Fibroblast of upper back skin (primary cell): Measurements from ENCODE around the gene PTX4.
"Not testable (repeated sequence)": the region's sequence is repeated elsewhere in the genome, so short reads cannot be mapped to it uniquely, and the experiment has no call there.

Experiments used
- DNase-seq: peaks from one replicate; pipeline ENCODE4 v3.0.0-alpha.2; 2013

Gene PTX4

DNA sequence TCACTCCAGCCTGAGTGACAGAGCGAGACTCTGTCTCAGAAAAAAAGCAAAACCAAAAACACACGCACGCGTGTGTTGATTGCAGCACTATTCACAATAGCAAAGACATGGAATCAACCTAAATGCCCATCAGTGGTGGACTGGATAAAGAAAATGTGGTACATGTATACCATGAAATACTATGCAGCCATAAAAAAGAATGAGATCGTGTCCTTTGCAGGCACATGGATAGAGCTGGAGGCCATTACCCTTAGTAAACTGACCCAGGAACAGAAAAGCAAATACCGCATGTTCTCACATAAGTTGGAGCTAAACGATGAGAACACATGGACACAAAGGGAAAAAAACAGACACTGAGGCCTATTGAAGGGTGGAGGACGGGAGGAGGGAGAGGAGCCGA, 9.8 kb downstream of the PTX4 start:
- not testable (repeated sequence) for DNase-seq

DNA sequence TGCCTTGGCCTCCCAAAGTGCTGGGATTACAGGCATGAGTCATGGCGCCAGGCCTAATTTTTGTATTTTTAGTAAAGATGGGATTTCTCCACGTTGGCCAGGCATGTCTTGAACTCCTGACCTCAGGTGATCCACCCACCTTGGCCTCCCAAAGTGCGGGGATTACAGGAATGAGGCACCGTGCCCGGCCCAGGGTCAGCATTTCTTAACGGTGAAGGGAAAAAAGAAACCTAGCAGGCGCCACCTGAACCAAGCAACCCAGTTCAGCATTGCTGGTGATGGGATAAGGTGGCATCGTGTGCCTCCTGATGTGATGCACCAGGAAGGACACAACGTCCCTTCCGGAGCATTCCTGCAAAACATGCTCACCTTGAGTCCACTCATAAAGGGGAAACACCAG, 11.7 kb downstream of the PTX4 start:
- no peak for DNase-seq

DNA sequence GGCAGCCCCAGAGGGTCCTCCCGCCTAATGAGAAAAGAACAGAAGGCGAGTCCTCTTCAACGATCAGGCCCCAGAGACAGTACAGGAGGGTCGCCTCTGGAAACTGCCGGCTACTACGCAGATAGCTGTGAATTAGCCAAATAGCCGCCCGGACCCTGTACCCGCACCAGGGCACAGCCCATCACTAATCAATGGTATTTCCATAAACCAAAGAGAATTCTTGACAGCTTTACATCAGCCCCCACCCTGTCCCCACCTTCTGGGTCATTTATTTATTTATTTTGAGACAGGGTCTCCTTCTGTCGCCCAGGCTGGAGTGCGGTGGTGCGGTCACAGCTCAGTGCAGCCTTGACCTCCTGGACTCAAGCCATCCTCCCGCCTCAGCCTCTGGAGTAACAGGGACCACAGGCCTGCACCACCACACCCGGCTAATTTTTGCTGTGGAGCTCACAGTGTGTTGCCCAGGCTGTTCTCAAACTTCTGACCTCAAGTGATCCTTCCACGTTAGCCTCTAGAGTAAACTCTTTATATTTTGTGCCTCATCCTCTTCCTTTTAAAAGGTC, 13.1 kb downstream of the PTX4 start:
- DNase-seq = no peak

DNA sequence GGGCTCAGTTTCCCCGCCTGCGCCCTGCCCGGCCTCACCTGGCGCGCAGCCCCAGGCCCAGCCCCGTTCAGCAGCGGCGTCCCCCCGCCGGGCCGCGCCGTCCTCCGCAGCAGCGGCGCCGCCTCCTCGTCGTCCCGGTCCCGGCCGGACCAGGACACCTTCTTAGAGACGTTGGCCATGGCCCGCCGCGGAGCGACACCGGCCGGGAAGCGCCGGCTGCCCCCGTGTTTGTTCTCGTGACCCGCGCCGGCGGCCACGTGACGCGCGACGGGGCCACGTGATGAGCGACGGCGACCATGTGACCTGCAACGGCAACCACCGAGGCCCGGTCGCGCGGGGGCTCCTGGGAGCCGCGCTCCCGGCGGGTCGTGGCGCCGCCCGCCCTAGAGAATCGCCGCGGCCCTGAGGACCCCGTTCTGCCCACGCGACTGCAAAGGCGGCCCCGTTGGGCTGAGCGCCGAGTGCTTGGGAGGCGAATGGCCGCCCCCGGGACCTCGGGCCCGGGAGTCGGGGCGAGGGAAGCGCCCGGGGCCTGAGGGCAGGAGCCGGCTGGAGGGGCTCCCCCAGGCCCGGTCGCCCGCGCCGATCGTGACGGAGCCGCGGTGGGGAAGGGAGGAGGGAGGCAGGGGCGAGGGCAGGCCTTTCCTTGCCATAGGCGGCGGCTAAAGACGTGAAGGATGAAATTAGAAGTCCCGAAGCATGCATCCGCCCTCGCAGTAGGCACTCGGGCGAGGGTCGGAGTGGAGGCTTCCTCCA, 13.8 kb downstream of the PTX4 start, which contains the start of gene CLCN7:
TSS of gene CLCN7 (minus strand) at position 233 of the 756 bp plus-strand sequence. CDS start at position 179, 54 bp downstream.
- DNase-seq = peak; percentile 78

DNA sequence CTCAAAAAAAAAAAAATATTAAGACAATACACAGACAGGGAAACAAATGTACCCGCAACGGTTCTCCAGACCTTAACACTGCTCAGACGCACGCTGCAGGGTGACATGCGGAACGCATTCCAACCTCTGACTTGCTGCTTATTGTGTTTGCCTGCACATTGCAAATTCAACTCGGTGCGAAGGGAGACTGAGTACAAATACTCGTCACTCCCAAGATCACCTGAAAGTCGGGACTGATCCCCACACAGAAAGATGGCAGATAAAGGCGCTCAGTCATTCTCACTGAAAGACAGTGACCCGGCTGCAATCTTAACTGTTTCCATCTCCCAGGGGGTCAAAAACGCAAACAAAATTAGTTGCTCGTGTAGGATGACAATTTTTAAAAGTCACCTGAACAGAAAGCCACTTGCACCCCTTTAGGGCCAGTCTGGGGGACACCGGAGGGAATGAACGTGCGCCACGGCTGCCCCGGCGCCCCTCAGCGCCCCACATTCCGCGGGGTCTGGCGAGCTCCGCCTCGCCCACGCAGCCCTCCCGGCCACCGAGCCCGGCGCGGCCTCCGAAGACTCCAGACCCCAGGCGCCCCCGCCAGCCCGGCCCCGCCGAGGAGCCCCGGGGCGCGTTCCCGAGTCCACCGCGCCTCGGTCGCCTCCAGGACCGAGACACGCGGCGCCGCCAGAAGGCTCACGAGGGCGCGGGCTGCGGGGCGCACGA, 14.5 kb downstream of the PTX4 start:
- no peak for DNase-seq

DNA sequence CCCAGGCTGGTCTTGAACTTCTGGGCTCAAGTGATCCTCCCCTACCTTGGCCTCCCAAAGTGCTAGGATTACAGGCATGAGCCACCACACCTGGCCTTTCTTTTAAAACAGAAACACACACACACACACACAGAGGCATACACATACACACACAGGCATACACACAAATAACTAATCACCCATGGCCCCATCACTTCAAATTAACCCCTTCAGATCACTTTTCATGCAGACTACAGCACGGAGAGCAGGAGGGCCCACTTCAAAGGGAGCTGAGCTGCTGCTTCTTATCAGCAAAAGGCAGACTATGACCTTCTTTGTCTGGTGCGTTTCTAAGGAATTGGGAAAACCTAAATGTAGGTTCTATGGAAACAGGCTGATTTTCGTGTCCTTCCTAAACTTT, 15.8 kb downstream of the PTX4 start:
- DNase-seq = no peak

DNA sequence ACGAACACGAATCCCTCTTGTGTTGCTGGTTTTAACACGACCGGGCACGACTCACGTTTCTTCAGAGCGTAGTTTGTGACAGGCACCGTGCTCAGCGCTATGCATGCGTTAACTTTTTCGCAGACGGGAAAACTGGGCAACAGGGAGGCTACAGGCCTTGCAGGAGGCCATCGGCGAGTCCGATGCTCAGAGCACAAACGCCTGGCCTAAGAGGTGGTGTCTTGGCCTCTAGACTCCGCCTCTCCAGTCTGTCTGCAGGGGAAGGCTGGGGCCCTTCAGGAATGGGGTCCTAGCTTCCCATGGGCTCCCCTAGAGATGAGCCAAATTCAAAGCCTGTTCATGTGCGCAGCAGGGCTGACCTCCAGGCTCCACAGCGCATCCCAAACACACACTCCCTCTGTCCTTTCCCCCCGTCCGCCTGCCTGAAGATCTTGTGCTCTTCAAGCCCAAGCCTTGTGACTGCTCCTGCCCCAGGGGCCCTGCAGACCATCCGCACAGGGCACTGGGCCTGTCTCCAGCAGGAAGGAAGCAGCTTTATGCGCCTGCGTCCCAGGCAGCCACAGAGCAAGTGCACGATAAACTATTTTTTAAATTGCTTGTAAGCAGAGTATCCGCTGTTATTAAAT, 17.1 kb downstream of the PTX4 start:
- no peak for DNase-seq

DNA sequence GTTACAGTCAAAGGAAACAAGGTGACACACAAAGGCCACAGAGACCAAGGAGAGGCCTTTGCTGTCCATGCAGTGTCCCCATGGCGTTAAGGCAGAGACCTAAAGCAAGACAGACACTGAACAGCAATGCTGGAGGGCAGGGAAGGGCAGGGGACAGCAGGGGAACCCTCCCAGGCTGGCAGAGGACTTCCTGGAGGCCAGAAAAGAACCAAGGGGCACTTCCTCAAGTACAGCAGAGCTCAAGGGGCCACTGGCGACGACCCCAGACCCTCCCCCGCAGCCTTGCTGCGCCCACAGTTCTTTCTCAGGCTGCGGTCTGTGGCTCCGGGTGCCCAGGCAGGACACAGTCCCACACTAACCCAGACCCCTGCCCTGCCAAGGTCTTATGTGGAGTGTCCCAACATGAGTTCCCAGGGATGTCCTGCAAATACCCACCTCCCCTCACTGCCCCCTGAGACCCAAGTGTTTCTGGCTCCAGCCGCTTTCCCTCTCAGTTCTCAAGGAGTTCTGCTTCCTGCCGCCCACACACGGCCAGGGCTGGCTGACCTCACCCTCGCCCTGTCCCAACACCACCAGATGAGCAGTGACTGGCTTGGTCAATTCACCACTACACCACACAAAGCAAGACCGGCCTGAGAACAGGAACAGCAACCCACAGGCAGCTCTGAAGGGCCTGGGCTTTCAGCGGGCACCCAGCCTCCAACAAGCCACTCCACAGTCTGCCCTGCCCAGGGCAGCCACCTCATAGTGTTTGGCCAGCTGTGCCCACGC, 18.1 kb downstream of the PTX4 start:
- no peak for DNase-seq

DNA sequence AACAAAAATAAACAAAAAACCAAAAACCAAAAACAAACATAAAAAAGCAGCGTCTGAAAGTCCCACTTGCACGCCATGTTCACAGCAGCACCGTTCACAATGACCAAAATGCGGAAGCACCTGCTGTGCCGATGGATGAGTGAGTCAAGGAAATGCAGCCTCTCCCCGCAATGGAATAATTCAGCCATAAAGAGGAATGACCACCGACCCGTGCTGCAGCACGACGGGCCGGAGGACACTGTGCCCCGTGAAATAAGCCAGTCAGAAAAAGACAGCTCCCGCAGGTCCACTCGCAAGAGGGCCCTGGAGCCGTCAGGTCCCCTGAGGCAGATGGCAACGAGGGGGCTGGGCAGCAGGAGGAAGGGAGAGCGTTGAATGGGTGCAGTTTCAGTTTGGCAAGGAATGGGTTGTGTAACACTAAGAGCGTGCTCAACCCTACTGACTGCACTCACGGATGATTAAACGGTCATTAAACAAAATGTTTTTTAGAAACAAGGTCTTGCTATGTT, 19.0 kb downstream of the PTX4 start:
- no peak for DNase-seq

DNA sequence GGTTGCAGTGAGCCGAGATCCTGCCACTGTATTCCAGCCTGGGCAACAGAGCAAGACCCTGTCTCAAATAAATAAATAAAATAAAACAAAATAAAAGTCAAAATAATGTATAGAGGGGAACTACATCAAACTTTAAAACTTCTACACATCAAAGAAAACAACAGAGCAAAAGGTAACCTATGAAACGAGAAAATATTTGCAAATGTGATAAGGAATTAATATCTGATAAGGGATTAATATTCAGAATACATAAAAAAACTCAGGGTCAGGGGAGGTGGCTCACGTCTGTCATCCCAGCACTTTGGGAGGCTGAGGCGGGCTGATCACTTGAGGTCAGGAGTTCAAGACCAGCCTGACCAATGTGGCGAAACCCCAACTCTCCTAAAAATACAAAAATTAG, 19.6 kb downstream of the PTX4 start:
- not testable (repeated sequence) for DNase-seq

DNA sequence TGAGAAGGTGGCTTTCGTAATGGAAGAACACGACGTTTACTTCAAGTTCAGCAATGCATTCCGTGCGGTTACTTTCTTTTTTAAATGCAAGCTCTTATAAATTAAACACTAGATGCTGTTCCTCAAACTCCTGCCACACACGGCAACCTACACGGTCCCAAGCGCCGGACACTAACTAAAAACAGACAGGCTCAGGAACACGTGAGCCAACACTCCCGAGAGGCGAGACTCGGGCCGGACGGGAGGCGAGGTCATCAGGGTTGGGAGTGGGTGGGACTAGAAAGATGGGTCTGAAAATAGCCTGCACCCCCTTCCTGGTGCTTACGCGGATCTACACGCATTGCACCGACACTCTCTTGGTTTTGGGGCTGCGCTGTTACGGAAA, 20.3 kb downstream of the PTX4 start:
- DNase-seq = no peak

DNA sequence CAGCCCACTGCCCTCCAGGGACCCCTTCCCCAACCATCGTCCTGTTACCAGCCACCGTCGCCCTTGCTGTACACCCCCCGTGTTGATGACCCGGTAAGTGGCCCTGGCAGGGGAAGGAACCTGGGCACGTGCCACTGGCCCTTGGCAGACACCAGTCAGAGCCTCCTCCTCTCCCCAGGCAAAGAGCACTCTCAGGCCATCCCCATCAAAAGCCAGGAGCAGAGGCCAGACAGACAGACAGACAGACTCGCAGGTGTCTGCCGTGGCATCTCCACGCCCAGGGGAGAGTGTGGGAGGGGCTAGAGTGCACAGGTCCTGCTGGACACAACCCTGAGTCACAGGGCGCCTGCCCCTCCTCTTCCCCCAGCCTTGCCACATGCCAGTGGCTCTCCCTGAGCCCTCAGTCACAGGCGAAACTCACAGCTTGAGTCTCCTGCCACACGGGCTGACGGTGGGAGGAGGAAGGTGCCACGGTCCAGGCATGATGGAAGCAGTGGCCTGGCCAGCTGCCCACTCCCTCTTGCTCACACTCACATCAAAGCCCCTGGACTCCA, 21.7 kb downstream of the PTX4 start:
- DNase-seq = no peak

DNA sequence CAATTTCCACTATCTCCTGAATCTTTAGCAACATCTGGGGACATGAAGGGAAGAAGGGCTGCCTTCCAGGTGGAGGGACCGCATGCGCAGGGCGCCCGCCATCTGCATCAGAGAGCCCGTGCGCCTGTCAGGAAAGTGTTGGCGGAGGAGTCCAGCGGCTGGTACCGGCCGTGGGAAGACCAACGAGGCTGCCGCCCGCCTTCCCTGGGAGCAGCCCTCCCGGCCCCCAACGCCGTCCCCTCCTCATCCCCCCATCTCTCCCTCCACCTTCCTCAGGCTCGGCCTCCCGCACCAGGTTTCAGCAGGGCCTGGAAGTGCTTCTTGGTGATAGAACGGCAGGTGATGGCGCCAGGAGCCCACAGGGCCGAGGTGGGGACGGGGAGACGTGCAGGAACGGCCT, 22.7 kb downstream of the PTX4 start:
- DNase-seq = no peak

DNA sequence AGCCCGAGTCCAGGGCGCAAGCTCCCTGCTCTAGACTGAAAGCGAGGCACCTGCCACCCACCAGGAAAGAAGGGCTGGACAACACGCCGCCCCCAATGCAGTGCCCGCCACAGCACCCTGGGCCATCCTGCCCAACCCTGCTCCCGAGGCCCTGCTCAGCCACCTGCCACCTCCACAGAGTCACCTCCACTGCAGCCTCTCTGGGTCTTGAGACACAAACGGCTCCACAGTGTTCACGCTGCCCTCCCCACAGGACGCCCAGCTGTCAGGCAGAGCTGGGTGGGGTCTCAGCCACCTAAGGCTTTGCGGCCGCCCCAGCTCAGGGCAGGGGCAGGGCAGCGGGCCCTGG, 23.2 kb downstream of the PTX4 start:
- DNase-seq = no peak

DNA sequence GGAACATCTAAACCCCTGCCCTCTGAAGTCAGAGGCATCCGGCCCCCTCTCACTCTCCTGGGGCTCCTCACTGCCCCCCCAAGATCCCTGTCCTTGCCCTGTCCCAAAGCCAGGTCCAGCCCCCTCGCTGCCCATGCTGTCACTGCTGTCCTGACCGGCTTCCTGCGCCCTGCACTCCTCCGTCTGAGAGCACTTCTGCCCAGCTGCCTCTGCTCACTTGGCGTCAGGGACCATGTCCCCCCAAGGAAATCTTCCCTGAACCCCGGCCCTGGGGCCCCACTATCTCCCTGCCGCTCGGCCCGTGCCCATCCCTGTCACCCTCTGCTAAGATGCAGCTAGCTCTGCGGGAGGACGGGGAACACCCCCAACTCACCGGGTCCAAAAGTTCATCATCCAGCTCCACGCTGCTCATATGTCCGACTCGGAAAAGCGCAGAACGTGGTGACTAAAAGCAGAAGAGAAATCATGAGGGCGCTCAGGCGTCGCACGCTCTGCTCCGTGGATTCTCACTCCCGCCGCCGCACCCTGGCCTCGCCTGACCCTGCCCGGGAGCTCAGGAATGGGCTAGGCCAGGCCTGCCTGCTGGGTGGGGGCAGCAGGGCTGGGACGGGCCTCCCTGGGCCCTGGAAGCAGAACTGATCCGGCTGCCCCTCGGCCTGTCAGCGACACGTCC, 23.7 kb downstream of the PTX4 start:
- DNase-seq = no peak

DNA sequence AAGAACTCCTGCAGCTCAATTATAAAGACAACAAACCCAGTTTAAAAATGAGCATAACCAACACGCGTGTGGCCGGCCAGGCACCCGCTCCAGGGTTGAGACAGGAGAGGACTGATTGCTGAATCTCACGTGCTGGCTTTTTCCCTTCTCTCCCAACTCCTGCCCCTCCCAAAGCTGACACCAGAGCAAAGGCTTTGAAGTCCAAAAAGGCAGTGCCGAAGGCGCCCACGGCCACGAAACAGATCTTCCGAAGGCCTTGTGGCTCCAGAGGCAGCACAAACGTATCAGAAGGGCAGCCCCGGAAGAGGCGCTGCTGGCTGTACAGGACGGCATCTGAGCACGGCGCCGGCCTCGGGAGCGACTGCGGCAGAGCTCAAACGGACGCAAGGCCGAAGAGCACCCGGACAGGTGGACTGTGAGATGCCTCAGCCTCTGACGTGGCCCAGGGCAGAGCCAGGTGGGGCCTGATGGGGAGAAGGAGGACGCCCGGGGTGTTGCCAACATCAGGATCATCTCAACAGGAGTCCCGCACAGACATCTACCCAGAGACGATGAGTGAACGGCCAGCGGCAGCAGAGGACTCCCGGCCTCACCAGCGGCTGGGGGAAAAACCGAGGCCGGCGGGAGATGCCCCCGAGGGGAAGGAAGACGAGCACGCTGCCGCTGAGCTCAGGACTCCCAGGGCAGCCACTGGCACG, 24.4 kb downstream of the PTX4 start:
- DNase-seq = no peak

DNA sequence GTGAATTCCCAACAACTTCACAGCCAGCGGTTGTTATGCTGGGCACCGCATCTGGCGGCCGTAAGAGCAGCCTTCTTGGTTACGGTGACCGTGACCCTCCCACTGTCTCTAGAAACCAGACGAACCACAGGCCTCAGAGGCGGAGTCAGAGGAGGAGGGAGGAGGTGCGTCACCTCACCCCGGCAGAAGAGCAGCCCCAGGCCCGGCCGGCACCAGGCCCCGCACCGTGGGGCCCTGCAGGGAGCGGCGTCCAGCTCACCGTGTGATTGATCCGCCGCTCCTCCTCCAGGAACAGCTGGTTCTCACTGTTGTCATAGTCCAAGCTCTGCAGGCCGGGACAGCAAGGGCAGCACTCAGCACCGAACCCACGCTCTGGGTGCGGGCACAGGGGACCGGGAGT, 27.6 kb downstream of the PTX4 start:
- DNase-seq = no peak

DNA sequence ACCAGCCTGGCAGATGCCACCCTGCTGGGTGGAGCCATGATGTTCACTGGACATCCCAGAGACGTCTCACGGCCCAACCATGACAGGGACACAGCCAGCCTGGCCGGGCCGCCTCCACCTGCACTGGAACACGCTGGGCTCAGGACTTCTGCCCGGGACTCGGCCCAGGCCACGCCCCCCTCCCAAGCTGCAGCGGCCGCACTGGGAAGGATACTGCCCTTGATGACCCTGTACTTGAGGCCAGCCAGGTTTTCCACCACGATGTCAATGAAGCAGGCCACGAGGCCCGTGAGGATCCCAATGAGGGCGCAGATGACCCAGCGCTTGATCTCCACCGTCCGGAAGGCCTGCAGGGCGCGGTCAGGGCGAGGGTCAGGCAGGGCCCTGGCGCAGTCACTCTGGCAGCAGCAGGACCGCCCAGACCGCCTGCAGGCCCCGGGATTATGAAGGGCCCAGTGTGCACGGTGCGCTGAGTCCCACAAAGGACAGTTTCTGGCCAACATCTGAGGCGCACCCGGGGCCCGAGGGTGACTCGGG, 28.1 kb downstream of the PTX4 start:
- no peak for DNase-seq

DNA sequence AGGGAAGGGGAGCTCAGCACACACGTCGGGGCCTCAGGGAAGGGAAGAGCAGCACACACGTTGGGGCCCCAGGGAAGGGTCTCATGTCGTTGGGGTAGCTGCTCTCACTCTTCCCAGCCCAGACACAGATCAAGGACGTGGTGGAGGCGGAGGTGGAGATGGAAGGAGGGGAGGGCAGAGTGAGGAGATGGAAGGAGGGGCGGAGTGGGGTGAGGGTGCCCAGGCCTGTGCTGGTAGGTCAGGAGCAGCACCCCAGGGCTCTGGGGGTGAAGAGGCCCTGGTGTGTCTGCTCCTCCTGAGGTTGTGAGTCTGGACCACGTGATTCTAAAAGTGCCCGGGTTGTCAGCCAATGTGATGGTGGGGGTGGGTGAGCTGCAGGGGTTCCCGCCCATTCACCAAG, 28.8 kb downstream of the PTX4 start:
- no peak for DNase-seq

DNA sequence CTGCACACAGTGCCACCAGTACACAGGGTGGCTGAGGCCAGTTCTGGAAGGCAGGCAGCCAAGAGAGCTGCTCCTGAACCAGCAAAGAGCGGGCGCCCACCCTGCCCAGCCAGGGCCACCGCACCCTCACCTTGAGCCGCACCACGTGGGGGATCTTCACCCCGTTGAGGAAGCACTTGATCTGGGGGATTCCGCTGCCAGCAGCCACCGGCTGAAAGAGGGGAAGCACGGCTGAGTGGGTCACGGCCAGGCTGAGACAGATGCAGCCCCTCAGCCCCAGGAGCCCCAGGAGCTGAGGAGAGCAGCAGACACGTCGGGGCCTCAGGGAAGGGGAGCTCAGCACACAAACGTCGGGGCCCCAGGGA, 29.8 kb downstream of the PTX4 start:
- no peak for DNase-seq

DNA sequence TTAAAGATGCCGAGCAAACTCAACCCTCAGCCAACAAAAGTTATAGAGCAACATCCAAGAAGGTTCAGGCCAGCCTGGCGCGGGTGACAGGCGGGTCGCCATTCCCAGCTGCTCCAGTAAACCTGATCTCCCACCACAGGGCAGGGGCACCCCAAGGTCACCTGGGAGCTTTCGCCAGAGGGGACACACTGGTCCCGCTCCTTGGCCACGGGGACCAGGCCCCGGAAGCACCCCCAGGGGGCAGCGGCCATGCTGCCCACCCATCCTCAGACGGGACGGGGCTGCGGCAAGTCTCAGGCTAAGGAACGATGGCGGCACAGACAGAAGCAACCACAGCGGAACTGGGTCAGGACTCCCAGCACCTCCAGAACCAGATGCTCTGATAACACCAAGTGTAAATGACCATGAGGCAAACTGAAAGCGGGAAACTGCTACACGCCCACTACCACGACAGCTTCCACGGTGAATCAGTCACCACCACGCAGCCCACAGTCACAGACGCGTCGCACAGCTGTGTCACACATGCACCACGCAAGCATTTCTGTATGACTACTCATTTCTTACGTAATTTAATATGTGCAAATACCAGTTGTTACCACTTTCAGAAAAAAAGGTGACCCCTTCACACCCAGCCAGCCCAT, 30.3 kb downstream of the PTX4 start:
- DNase-seq = peak; percentile 10
